H1 (cell line): ENCODE data around the gene HS6ST3. TPM values are rescaled to one million over a fixed set of nuclear protein-coding genes. Genes with fewer than 3 reads are reported as not detected.

Experiments used
- CTCF ChIA-PET: fragments of 300-600 bp; sonication (Branson Sonifier 250); formaldehyde crosslinking; loops from one replicate; lab custom pipeline; 2021; ENCODE audit not compliant: partially characterized antibody; lab: Charles Lee
- POLR2A ChIA-PET: fragments of 300-600 bp; sonication (Branson Sonifier 250); formaldehyde crosslinking; loops from one replicate; lab custom pipeline; 2021; ENCODE audit warnings: inconsistent platforms; ENCODE audit not compliant: partially characterized antibody; lab: Charles Lee
- DNase-seq, 2 experiments: peaks; one replicate each; pipeline versions ENCODE4 v3.0.0 to v3.0.0-alpha.2; 2010 to 2022; ENCODE audit warnings: low spot score in 2 of 2, low read depth in 1 of 2, mixed read lengths in 1 of 2
- FAIRE-seq: peaks from 2 replicates; lab custom pipeline; 2011; peaks lifted over from hg19 to GRCh38; lab: Jason Lieb, UNC
- H2AFZ ChIP-seq: 2 replicates; pipeline ENCODE4 v1.8.1; 2012; ENCODE audit warnings: low read length, inconsistent platforms
- H2AK5ac ChIP-seq: 2 replicates; pipeline ENCODE4 v1.6.1; 2013; ENCODE audit warnings: low read depth, low read length
- H2BK120ac ChIP-seq: replicated peaks from 2 replicates; pipeline ENCODE3; 2013; ENCODE audit warnings: low read depth, low read length, inconsistent platforms
- H2BK12ac ChIP-seq: 2 replicates; pipeline ENCODE4 v1.6.1; 2013; ENCODE audit warnings: low read depth, low read length
- H2BK15ac ChIP-seq: 2 replicates; pipeline ENCODE4 v1.6.1; 2013; ENCODE audit warnings: low read length
- H2BK20ac ChIP-seq: 2 replicates; pipeline ENCODE4 v1.6.1; 2013; ENCODE audit warnings: low read length
- H2BK5ac ChIP-seq: 2 replicates; pipeline ENCODE4 v1.6.1; 2013; ENCODE audit warnings: low read depth, low read length
- H3K14ac ChIP-seq: 2 replicates; pipeline ENCODE4 v1.6.1; 2013; ENCODE audit warnings: inconsistent platforms; ENCODE audit not compliant: insufficient read length
- H3K18ac ChIP-seq: 2 replicates; pipeline ENCODE4 v1.6.1; 2013; ENCODE audit warnings: low read length; ENCODE audit errors: extremely low read depth
- H3K23ac ChIP-seq: 2 replicates; pipeline ENCODE4 v1.6.1; 2013; ENCODE audit warnings: inconsistent platforms; ENCODE audit not compliant: insufficient read length
- H3K23me2 ChIP-seq: 2 replicates; pipeline ENCODE4 v1.6.1; 2013; ENCODE audit warnings: low read depth, low read length
- H3K27ac ChIP-seq: 2 replicates; pipeline ENCODE4 v1.6.1; 2011; ENCODE audit warnings: low read depth, low read length, inconsistent platforms
- H3K27me3 ChIP-seq, 4 experiments: replicated peaks in 1 of 4; 1 replicate in 1 of 4; 2 replicates in 3 of 4; pipeline versions ENCODE4 v1.6.1 to v1.8.1; 2011 to 2013; ENCODE audit warnings: low read length in 3 of 4, mild to moderate bottlenecking in 3 of 4, inconsistent platforms in 2 of 4, mixed read lengths in 2 of 4, moderate library complexity in 1 of 4; ENCODE audit not compliant: control insufficient read depth in 3 of 4, insufficient read depth in 3 of 4; ENCODE audit errors: extremely low read depth in 1 of 4
- H3K36me3 ChIP-seq, 4 experiments: 2 replicates each; pipeline versions ENCODE4 v1.6.1 to v1.8.1; 2011 to 2013; ENCODE audit warnings: mild to moderate bottlenecking in 4 of 4, low read length in 3 of 4, moderate library complexity in 2 of 4, control low read depth in 1 of 4, inconsistent platforms in 1 of 4; ENCODE audit not compliant: insufficient read depth in 4 of 4, control insufficient read depth in 2 of 4
- H3K4ac ChIP-seq: replicated peaks from 2 replicates; pipeline ENCODE3; 2013; ENCODE audit warnings: low read length, low read depth, mixed read lengths, inconsistent platforms; ENCODE audit not compliant: insufficient read length
- H3K4me1 ChIP-seq, 4 experiments: replicated peaks in 1 of 4; 1 replicate in 1 of 4; 2 replicates in 3 of 4; pipeline versions ENCODE4 v1.6.1 to v1.8.1; 2011 to 2013; ENCODE audit warnings: low read length in 3 of 4, inconsistent platforms in 2 of 4, mixed read lengths in 1 of 4; ENCODE audit not compliant: insufficient read depth in 4 of 4, control insufficient read depth in 3 of 4
- H3K4me2 ChIP-seq, 2 experiments: 2 replicates each; pipeline versions ENCODE4 v1.6.1 to v1.8.1; 2011 to 2013; ENCODE audit warnings: low read depth in 2 of 2, low read length in 2 of 2, control low read depth in 1 of 2, inconsistent platforms in 1 of 2, mild to moderate bottlenecking in 1 of 2; ENCODE audit not compliant: insufficient read depth in 1 of 2
- H3K4me3 ChIP-seq, 4 experiments: fragments of 200-600, 300-600 bp in 1 of 4; sonication (generic), shearing (Covaris generic), sonication (Bioruptor Twin) in 1 of 4; 2 replicates each; pipeline versions ENCODE4 v1.5.1 to v1.8.1; 2011 to 2016; ENCODE audit warnings: low read length in 4 of 4, low read depth in 3 of 4, control low read depth in 2 of 4, inconsistent platforms in 2 of 4, mild to moderate bottlenecking in 2 of 4, mixed read lengths in 1 of 4, moderate library complexity in 1 of 4; ENCODE audit not compliant: insufficient read depth in 2 of 4; ENCODE audit errors: extremely low read depth in 1 of 4
- H3K56ac ChIP-seq: replicated peaks from 2 replicates; pipeline ENCODE3; 2013; ENCODE audit warnings: low read depth, mild to moderate bottlenecking, mixed read lengths, low read length, inconsistent platforms; ENCODE audit not compliant: insufficient read length
- H3K79me1 ChIP-seq: 2 replicates; pipeline ENCODE4 v1.6.1; 2013; ENCODE audit warnings: low read depth, low read length, control low read depth
- H3K79me2 ChIP-seq, 2 experiments: 2 replicates each; pipeline versions ENCODE4 v1.6.1 to v1.8.1; 2012 to 2013; ENCODE audit warnings: low read length in 2 of 2, mild to moderate bottlenecking in 2 of 2, inconsistent platforms in 1 of 2; ENCODE audit not compliant: insufficient read depth in 2 of 2, control insufficient read depth in 1 of 2
- H3K9ac ChIP-seq, 4 experiments: replicated peaks in 1 of 4; 1 replicate in 1 of 4; 2 replicates in 3 of 4; pipeline versions ENCODE4 v1.6.1 to v1.8.1; 2011 to 2013; ENCODE audit warnings: low read depth in 3 of 4, low read length in 3 of 4, control low read depth in 2 of 4, mild to moderate bottlenecking in 2 of 4, moderate library complexity in 2 of 4, inconsistent platforms in 1 of 4; ENCODE audit errors: extremely low read depth in 1 of 4
- H3K9me3 ChIP-seq, 2 experiments: 2 replicates each; pipeline versions ENCODE4 v1.6.1 to v1.8.1; 2012 to 2013; ENCODE audit warnings: mild to moderate bottlenecking in 2 of 2, moderate library complexity in 2 of 2, control low read depth in 1 of 2, inconsistent platforms in 1 of 2, low read depth in 1 of 2, low read length in 1 of 2, mixed read lengths in 1 of 2; ENCODE audit not compliant: insufficient read depth in 2 of 2
- H4K20me1 ChIP-seq, 2 experiments: replicated peaks in 1 of 2; 2 replicates each; pipeline versions ENCODE3 to v1.8.1; 2011 to 2013; ENCODE audit warnings: inconsistent platforms in 2 of 2, low read length in 2 of 2, mild to moderate bottlenecking in 1 of 2; ENCODE audit not compliant: insufficient read depth in 2 of 2, control insufficient read depth in 1 of 2
- H4K5ac ChIP-seq: 2 replicates; pipeline ENCODE4 v1.6.1; 2013; ENCODE audit warnings: low read length, low read depth, mixed read lengths, inconsistent platforms; ENCODE audit not compliant: insufficient read length
- H4K8ac ChIP-seq: 2 replicates; pipeline ENCODE4 v1.8.0; 2013; ENCODE audit warnings: mild to moderate bottlenecking, moderate library complexity, low read length, inconsistent platforms; ENCODE audit not compliant: insufficient read depth; ENCODE audit errors: extremely low read depth
- H4K91ac ChIP-seq: replicated peaks from 2 replicates; pipeline ENCODE3; 2013; ENCODE audit warnings: low read length, mixed read lengths, inconsistent platforms; ENCODE audit not compliant: insufficient read length
- BACH1 ChIP-seq: IDR thresholded peaks from 2 replicates; pipeline ENCODE4 v1.6.1; 2012; ENCODE audit warnings: low read length, improper control_type of control experiment
- MAFK ChIP-seq: IDR thresholded peaks from 2 replicates; pipeline ENCODE4 v1.6.1; 2012; ENCODE audit warnings: low read depth, mild to moderate bottlenecking, improper control_type of control experiment, low read length
- RBBP5 ChIP-seq: IDR thresholded peaks from 2 replicates; pipeline ENCODE4 v1.7.1; 2012; ENCODE audit warnings: low read depth, mild to moderate bottlenecking, inconsistent platforms, low read length, moderate library complexity, borderline replicate concordance
- TBP ChIP-seq: IDR thresholded peaks from 2 replicates; pipeline ENCODE4 v1.6.1; 2011; ENCODE audit warnings: low read depth, low read length, improper control_type of control experiment
- WGBS, 2 experiments: shearing (Covaris generic) in 1 of 2; methylation state at CpG; one replicate each; pipeline versions ENCODE4 v1.1.6 to v1.1.7; 2013 to 2015; ENCODE audit warnings: low lambda C conversion rate in 2 of 2, mixed read lengths in 2 of 2, inconsistent platforms in 1 of 2, low coverage in 1 of 2, missing lambda C conversion rate in 1 of 2; ENCODE audit not compliant: insufficient replicate concordance in 2 of 2, insufficient coverage in 1 of 2, insufficient read length in 1 of 2; ENCODE audit errors: extremely low coverage in 1 of 2, missing lambda C conversion rate in 1 of 2; 5-methylcytosine and 5-hydroxymethylcytosine counted together
- polyA plus RNA-seq, 7 experiments: library from polyadenylated mRNA; depleted of rRNA in 3 of 7; stranded (reverse) in 5 of 7; unstranded in 2 of 7; fragments of >200 nt in 5 of 7; fragments of 200-250 nt in 2 of 7; gene quantifications; 1 replicate in 5 of 7; 2 replicates in 1 of 7; 4 replicates in 1 of 7; pipeline versions ENCODE4 v1.2.1 to v1.2.3, GENCODE V29; 2011 to 2013; ENCODE audit warnings: missing spikeins in 2 of 7, mixed read lengths in 2 of 7
- total RNA-seq: library from RNA; stranded (reverse); fragmentation: NEBNext Ultra II Directional; extraction: Animal tissue kit (Norgen Biotek cat#: 25700); gene quantifications from 2 replicates; pipeline ENCODE4 v1.2.1, GENCODE V29; 2021

Gene HS6ST3
- total and polyA plus RNA-seq, 2 of the 8 experiments (the other 6 are each of a cell fraction or from before 2014, with no cell fraction given) = 0.45 to 1.2 TPM

DNA sequence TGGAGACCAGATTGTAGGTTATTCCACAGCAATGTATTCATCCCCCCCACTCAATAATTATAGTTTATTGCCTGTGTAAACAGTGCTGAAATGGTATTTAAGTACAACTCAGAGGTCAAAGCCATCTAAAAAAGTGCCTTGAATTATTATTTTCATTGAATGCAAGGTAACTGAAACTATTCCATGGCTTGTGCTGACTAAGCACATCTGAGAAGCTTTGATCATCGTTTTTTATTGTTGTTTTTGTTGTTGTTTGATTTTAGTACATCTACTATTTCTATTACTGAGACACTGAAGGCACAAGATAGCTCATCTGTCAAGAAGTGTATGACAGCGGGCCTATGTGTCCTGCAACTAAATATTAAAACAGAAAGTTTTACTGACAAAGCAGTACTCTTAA lies 596.4 kb downstream of the HS6ST3 start:
- POLR2A ChIA-PET = no interaction called here
- Histone ChIP-seq H3K23ac (no peak overlapping the region), H3K4me1 (peaks cover 0 to 3% (median 0%) of the 10 kb centered on the region in 4 experiments; a peak in 1 of 7 replicates), H3K4me3 (no peak overlapping the region), H3K18ac (no peak overlapping the region), H3K56ac (no peak overlapping the region), H4K8ac (no peak overlapping the region), H3K4ac (no peak overlapping the region), H4K20me1 (no peaks in the 10 kb centered on the region), H2BK15ac (no peak overlapping the region), H3K27me3 (no peaks in the 10 kb centered on the region), H3K9ac (no peak overlapping the region), H3K36me3 (no peaks in the 10 kb centered on the region), H3K27ac (no peak overlapping the region), H3K79me1 (no peaks in the 10 kb centered on the region), H2BK5ac (no peak overlapping the region)
- WGBS, 2 experiments = 40% methylated on average over 2 of the region's 2 CpGs; no CpG with 5 or more reads in 1 of the 2 experiments
- TF ChIP-seq BACH1 (no peak), RBBP5 (no peak), TBP (no peak), MAFK (peak; percentile 8; the same call in 1 of the 2 replicates)
- TF ChIP-seq, all 59 proteins: peak for 1
- no peak overlapping the region for H2AK5ac ChIP-seq
- DNase-seq (no peak), FAIRE-seq (no peak)
- no peak overlapping the region for H2BK12ac ChIP-seq
- H3K9me3 ChIP-seq = no peaks in the 10 kb centered on the region
- CTCF ChIA-PET = no interaction called here
- no peaks in the 10 kb centered on the region for H3K23me2 ChIP-seq
- H2AFZ ChIP-seq = no peak overlapping the region
- no peak overlapping the region for H4K5ac ChIP-seq
- H3K14ac ChIP-seq = no peak overlapping the region
- H4K91ac ChIP-seq = no peak overlapping the region
- H3K79me2 ChIP-seq = no peaks in the 10 kb centered on the region
- no peak overlapping the region for H2BK120ac ChIP-seq
- H3K4me2 ChIP-seq = no peak overlapping the region
- H2BK20ac ChIP-seq = no peak overlapping the region
